H1 (cell line): ENCODE results near the gene EEF2K. TPM values are rescaled to one million over a fixed set of nuclear protein-coding genes. Genes with fewer than 3 reads are reported as not detected.

Experiments used
- BCL11A ChIP-seq, 2 experiments: IDR thresholded peaks; one replicate each; pipeline ENCODE4 v1.6.1; 2011; ENCODE audit warnings: low read depth in 2 of 2, low read length in 2 of 2, mild to moderate bottlenecking in 2 of 2
- CREB1 ChIP-seq: IDR thresholded peaks from 2 replicates; pipeline ENCODE4 v1.6.1; 2012; ENCODE audit warnings: inconsistent platforms
- CTBP2 ChIP-seq: IDR thresholded peaks from 2 replicates; pipeline ENCODE4 v1.7.0; 2011; ENCODE audit warnings: borderline replicate concordance, mild to moderate bottlenecking, moderate library complexity, mixed read lengths, low read length; ENCODE audit not compliant: insufficient read depth, insufficient read length
- EZH2 ChIP-seq: fragments of 200-600 bp; sonication (generic); IDR thresholded peaks from 2 replicates; pipeline ENCODE4 v1.7.1; 2012; ENCODE audit warnings: low read depth, mild to moderate bottlenecking, moderate library complexity, low read length, inconsistent platforms; ENCODE audit not compliant: severe bottlenecking
- HDAC2 ChIP-seq, 2 experiments: fragments of 300-600 bp in 1 of 2; sonication (generic) in 1 of 2; IDR thresholded peaks; 2 replicates each; pipeline ENCODE4 v1.6.1; 2011 to 2012; ENCODE audit warnings: low read depth in 2 of 2, low read length in 2 of 2, mild to moderate bottlenecking in 2 of 2, moderate library complexity in 2 of 2, borderline replicate concordance in 1 of 2, inconsistent platforms in 1 of 2
- HDAC6 ChIP-seq: IDR thresholded peaks from one replicate; pipeline ENCODE4 v1.7.1; 2012; ENCODE audit warnings: low read depth, mild to moderate bottlenecking, inconsistent platforms, low read length, moderate library complexity
- SAP30 ChIP-seq: fragments of 300-600 bp; sonication (generic); IDR thresholded peaks from 2 replicates; pipeline ENCODE4 v1.7.1; 2012; ENCODE audit warnings: low read length, moderate library complexity, mild to moderate bottlenecking, inconsistent platforms; ENCODE audit not compliant: insufficient read depth, insufficient replicate concordance
- SP1 ChIP-seq: IDR thresholded peaks from 2 replicates; pipeline ENCODE4 v1.6.1; 2011; ENCODE audit warnings: low read depth, low read length
- polyA plus RNA-seq, 7 experiments: library from polyadenylated mRNA; depleted of rRNA in 3 of 7; stranded (reverse) in 5 of 7; unstranded in 2 of 7; fragments of >200 nt in 5 of 7; fragments of 200-250 nt in 2 of 7; gene quantifications; 1 replicate in 5 of 7; 2 replicates in 1 of 7; 4 replicates in 1 of 7; pipeline versions ENCODE4 v1.2.1 to v1.2.3, GENCODE V29; 2011 to 2013; ENCODE audit warnings: missing spikeins in 2 of 7, mixed read lengths in 2 of 7
- total RNA-seq: library from RNA; stranded (reverse); fragmentation: NEBNext Ultra II Directional; extraction: Animal tissue kit (Norgen Biotek cat#: 25700); gene quantifications from 2 replicates; pipeline ENCODE4 v1.2.1, GENCODE V29; 2021
- TF ChIP-seq, protein P1 (sequence below): fragments of 300-600 bp; sonication (generic); IDR thresholded peaks from 2 replicates; pipeline ENCODE4 v1.7.1; 2012; ENCODE audit warnings: low read length, moderate library complexity, mild to moderate bottlenecking, inconsistent platforms; ENCODE audit not compliant: insufficient replicate concordance

EEF2K gene
- total and polyA plus RNA-seq, 2 of the 8 experiments (the other 6 are each of a cell fraction or from before 2014, with no cell fraction given) = 14.9 to 30.2 TPM

DNA sequence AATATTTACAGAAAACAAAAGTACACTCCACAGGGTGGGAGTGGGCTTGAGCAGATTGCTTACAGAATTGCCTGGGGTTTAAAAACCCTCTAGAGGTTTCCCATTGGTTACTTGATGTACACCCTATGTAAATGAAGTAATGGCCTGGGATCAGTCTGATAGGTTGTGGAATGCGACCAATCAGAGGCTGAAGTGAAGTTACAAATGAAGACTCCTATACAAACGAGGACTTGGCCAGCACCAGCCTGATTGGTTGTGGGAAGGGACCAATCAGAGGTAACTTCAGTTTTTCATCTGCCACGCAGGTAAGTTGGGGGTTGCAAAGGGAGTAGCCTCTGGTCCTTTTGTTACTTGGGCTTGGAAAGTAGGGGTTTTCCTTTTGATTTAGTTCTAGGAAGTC, 8.8 kb downstream of the EEF2K start (continued):
- TF ChIP-seq, protein P1, sequence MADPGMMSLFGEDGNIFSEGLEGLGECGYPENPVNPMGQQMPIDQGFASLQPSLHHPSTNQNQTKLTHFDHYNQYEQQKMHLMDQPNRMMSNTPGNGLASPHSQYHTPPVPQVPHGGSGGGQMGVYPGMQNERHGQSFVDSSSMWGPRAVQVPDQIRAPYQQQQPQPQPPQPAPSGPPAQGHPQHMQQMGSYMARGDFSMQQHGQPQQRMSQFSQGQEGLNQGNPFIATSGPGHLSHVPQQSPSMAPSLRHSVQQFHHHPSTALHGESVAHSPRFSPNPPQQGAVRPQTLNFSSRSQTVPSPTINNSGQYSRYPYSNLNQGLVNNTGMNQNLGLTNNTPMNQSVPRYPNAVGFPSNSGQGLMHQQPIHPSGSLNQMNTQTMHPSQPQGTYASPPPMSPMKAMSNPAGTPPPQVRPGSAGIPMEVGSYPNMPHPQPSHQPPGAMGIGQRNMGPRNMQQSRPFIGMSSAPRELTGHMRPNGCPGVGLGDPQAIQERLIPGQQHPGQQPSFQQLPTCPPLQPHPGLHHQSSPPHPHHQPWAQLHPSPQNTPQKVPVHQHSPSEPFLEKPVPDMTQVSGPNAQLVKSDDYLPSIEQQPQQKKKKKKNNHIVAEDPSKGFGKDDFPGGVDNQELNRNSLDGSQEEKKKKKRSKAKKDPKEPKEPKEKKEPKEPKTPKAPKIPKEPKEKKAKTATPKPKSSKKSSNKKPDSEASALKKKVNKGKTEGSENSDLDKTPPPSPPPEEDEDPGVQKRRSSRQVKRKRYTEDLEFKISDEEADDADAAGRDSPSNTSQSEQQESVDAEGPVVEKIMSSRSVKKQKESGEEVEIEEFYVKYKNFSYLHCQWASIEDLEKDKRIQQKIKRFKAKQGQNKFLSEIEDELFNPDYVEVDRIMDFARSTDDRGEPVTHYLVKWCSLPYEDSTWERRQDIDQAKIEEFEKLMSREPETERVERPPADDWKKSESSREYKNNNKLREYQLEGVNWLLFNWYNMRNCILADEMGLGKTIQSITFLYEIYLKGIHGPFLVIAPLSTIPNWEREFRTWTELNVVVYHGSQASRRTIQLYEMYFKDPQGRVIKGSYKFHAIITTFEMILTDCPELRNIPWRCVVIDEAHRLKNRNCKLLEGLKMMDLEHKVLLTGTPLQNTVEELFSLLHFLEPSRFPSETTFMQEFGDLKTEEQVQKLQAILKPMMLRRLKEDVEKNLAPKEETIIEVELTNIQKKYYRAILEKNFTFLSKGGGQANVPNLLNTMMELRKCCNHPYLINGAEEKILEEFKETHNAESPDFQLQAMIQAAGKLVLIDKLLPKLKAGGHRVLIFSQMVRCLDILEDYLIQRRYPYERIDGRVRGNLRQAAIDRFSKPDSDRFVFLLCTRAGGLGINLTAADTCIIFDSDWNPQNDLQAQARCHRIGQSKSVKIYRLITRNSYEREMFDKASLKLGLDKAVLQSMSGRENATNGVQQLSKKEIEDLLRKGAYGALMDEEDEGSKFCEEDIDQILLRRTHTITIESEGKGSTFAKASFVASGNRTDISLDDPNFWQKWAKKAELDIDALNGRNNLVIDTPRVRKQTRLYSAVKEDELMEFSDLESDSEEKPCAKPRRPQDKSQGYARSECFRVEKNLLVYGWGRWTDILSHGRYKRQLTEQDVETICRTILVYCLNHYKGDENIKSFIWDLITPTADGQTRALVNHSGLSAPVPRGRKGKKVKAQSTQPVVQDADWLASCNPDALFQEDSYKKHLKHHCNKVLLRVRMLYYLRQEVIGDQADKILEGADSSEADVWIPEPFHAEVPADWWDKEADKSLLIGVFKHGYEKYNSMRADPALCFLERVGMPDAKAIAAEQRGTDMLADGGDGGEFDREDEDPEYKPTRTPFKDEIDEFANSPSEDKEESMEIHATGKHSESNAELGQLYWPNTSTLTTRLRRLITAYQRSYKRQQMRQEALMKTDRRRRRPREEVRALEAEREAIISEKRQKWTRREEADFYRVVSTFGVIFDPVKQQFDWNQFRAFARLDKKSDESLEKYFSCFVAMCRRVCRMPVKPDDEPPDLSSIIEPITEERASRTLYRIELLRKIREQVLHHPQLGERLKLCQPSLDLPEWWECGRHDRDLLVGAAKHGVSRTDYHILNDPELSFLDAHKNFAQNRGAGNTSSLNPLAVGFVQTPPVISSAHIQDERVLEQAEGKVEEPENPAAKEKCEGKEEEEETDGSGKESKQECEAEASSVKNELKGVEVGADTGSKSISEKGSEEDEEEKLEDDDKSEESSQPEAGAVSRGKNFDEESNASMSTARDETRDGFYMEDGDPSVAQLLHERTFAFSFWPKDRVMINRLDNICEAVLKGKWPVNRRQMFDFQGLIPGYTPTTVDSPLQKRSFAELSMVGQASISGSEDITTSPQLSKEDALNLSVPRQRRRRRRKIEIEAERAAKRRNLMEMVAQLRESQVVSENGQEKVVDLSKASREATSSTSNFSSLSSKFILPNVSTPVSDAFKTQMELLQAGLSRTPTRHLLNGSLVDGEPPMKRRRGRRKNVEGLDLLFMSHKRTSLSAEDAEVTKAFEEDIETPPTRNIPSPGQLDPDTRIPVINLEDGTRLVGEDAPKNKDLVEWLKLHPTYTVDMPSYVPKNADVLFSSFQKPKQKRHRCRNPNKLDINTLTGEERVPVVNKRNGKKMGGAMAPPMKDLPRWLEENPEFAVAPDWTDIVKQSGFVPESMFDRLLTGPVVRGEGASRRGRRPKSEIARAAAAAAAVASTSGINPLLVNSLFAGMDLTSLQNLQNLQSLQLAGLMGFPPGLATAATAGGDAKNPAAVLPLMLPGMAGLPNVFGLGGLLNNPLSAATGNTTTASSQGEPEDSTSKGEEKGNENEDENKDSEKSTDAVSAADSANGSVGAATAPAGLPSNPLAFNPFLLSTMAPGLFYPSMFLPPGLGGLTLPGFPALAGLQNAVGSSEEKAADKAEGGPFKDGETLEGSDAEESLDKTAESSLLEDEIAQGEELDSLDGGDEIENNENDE = no peak
- TF ChIP-seq EZH2 (no peak), HDAC2 (IDR thresholded peaks at IDR 0.05; ENCODE audit: borderline replicate concordance in 1 of 2, low read depth in 2 of 2, low read length in 2 of 2) (no peak), HDAC6 (no peak), CREB1 (no peak), CTBP2 (no peak), SAP30 (no peak), SP1 (no peak), BCL11A (IDR thresholded peaks at IDR 0.05; ENCODE audit: low read depth in 2 of 2, low read length in 2 of 2) (no peak)
